ENCODE measurements around the gene RASGEF1B. TPM values are rescaled to one million over a fixed set of nuclear protein-coding genes. Genes with fewer than 3 reads are reported as not detected.

RASGEF1B gene
- total and polyA plus RNA-seq, 9 of the 15 experiments (the other 6 are each of a cell fraction or from before 2014, with no cell fraction given): 0.04 to 0.57 (median 0.22) TPM

DNA sequence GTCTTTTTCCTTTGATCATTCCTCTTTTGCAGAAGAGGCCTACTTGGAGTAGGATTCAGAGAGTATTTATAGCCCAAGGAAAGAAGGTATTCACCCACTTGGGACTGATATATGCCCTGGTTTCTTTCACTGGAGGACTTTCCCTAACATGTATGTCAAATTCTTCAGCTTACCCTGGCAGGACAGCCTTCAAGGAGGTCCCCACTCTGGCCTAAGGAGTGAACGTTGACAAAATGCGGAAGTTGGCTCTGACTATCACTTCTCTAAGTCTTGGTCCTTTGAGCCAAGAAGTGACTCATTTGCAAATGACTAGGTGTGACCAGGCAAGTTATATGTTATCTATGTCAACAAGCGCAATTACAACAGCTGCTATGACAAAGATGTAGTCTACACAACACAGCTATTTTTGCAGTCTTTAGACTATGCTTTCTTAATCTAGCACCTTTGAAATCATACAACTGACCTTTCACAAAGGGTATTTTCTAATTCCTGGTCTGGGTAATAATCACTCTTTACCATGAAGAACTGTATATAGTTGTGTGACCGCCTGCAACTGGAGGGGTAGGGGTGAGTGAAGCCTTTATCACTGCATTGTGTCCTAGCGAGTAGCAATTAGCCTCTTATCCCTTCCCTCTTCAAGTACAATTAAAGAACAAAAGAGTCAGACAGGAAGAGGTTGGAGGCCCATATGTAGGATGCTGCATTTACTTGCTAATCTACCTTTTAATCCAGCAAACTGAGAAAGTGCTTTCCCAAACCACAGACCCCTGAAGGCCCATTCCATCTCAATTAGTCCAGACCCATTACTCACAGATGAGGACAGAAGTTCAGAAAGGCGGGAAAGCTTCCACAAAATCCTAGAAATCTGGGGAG, 50.1 kb downstream of the RASGEF1B start (continued):
- TF ChIP-seq, protein P1, sequence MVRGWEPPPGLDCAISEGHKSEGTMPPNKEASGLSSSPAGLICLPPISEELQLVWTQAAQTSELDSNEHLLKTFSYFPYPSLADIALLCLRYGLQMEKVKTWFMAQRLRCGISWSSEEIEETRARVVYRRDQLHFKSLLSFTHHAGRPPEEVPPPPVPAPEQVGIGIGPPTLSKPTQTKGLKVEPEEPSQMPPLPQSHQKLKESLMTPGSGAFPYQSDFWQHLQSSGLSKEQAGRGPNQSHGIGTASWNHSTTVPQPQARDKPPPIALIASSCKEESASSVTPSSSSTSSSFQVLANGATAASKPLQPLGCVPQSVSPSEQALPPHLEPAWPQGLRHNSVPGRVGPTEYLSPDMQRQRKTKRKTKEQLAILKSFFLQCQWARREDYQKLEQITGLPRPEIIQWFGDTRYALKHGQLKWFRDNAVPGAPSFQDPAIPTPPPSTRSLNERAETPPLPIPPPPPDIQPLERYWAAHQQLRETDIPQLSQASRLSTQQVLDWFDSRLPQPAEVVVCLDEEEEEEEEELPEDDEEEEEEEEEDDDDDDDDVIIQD (CRISPR knock-in tag; IDR thresholded peaks at IDR 0.05): no peak
- peak; percentile 96 for TF ChIP-seq NFIC (IDR thresholded peaks at IDR 0.05)
- no peak for TF ChIP-seq ZNF232 (CRISPR knock-in tag; IDR thresholded peaks at IDR 0.05)
- TF ChIP-seq CBX8 (IDR thresholded peaks at IDR 0.05; ENCODE audit: borderline replicate concordance, extremely low read depth, low read depth, low read length, poor library complexity, severe bottlenecking): no peak
- TF ChIP-seq ZNF316 (IDR thresholded peaks at IDR 0.05): peak; percentile 92
- TF ChIP-seq C11orf30 (IDR thresholded peaks at IDR 0.05; ENCODE audit: low read depth): peak; percentile 92
- peak; percentile 95 for TF ChIP-seq TEAD4 (IDR thresholded peaks at IDR 0.05; ENCODE audit: low read length)
- no peak for TF ChIP-seq TEAD4 (CRISPR knock-in tag; IDR thresholded peaks at IDR 0.05; ENCODE audit: borderline replicate concordance)
- TF ChIP-seq, protein P2, sequence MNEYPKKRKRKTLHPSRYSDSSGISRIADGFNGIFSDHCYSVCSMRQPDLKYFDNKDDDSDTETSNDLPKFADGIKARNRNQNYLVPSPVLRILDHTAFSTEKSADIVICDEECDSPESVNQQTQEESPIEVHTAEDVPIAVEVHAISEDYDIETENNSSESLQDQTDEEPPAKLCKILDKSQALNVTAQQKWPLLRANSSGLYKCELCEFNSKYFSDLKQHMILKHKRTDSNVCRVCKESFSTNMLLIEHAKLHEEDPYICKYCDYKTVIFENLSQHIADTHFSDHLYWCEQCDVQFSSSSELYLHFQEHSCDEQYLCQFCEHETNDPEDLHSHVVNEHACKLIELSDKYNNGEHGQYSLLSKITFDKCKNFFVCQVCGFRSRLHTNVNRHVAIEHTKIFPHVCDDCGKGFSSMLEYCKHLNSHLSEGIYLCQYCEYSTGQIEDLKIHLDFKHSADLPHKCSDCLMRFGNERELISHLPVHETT (CRISPR knock-in tag; conservative IDR thresholded peaks at IDR 0.05 in 1 of 2, IDR thresholded peaks at IDR 0.05 in 1 of 2): peak in 1 of 2 experiments; percentile 65; a peak in 1 of 4 replicates
- TF ChIP-seq, protein P3, sequence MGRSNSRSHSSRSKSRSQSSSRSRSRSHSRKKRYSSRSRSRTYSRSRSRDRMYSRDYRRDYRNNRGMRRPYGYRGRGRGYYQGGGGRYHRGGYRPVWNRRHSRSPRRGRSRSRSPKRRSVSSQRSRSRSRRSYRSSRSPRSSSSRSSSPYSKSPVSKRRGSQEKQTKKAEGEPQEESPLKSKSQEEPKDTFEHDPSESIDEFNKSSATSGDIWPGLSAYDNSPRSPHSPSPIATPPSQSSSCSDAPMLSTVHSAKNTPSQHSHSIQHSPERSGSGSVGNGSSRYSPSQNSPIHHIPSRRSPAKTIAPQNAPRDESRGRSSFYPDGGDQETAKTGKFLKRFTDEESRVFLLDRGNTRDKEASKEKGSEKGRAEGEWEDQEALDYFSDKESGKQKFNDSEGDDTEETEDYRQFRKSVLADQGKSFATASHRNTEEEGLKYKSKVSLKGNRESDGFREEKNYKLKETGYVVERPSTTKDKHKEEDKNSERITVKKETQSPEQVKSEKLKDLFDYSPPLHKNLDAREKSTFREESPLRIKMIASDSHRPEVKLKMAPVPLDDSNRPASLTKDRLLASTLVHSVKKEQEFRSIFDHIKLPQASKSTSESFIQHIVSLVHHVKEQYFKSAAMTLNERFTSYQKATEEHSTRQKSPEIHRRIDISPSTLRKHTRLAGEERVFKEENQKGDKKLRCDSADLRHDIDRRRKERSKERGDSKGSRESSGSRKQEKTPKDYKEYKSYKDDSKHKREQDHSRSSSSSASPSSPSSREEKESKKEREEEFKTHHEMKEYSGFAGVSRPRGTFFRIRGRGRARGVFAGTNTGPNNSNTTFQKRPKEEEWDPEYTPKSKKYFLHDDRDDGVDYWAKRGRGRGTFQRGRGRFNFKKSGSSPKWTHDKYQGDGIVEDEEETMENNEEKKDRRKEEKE (IDR thresholded peaks at IDR 0.05; ENCODE audit: borderline replicate concordance in 1 of 2, control insufficient read depth in 1 of 2, low read depth in 2 of 2, low read length in 1 of 2): no peak
- no peak for TF ChIP-seq HNRNPUL1 (IDR thresholded peaks at IDR 0.05; ENCODE audit: low read length)
- TF ChIP-seq DNMT1 (IDR thresholded peaks at IDR 0.05): no peak
- no peak for TF ChIP-seq ILF3 (IDR thresholded peaks at IDR 0.05; ENCODE audit: borderline replicate concordance)
- TF ChIP-seq SMARCA4 (IDR thresholded peaks at IDR 0.05): peak; percentile 99
- peak; percentile 94 for TF ChIP-seq LEF1 (IDR thresholded peaks at IDR 0.05)
- TF ChIP-seq ZNF764 (CRISPR knock-in tag; IDR thresholded peaks at IDR 0.05; ENCODE audit: low read depth): no peak

Measured in K562 (cell line).